Astrocyte of the spinal cord (primary cell): ENCODE data around the gene OSTM1.
"Not testable (repeated sequence)": the region's sequence is repeated elsewhere in the genome, so short reads cannot be mapped to it uniquely, and the experiment has no call there.

Source experiments
- DNase-seq: peaks from one replicate; pipeline ENCODE4 v3.0.0; 2011; ENCODE audit warnings: low read depth, low spot score
- H3K4me3 ChIP-seq: 2 replicates; pipeline ENCODE4 v1.5.1; 2011; ENCODE audit warnings: low read depth, mild to moderate bottlenecking, low read length, moderate library complexity
- CTCF ChIP-seq: IDR thresholded peaks from 2 replicates; pipeline ENCODE4 v1.5.1; 2012; ENCODE audit warnings: low read depth, mild to moderate bottlenecking, low read length, inconsistent platforms
- in situ Hi-C: cut with HindIII; loops from 2 replicates; pipeline ENCODE4 v1.10.0; 2017; ENCODE audit warnings: low sequenced_read_pairs

The OSTM1 gene

GRCh38 chr6:108001696-108002231 lies 72.8 kb downstream of the OSTM1 start:
- no peak for TF ChIP-seq CTCF
- no peak overlapping the region for H3K4me3 ChIP-seq
- DNase-seq: no peak
- in situ Hi-C loops: no loop called here

GRCh38 chr6:108000259-108000658 lies 74.3 kb downstream of the OSTM1 start:
- DNase-seq, H3K4me3 ChIP-seq, in situ Hi-C loops: not testable (repeated sequence)

GRCh38 chr6:107999341-107999740 lies 75.2 kb downstream of the OSTM1 start:
- no peak for TF ChIP-seq CTCF
- in situ Hi-C loops: no loop called here
- no peak overlapping the region for H3K4me3 ChIP-seq
- DNase-seq: no peak

DNA sequence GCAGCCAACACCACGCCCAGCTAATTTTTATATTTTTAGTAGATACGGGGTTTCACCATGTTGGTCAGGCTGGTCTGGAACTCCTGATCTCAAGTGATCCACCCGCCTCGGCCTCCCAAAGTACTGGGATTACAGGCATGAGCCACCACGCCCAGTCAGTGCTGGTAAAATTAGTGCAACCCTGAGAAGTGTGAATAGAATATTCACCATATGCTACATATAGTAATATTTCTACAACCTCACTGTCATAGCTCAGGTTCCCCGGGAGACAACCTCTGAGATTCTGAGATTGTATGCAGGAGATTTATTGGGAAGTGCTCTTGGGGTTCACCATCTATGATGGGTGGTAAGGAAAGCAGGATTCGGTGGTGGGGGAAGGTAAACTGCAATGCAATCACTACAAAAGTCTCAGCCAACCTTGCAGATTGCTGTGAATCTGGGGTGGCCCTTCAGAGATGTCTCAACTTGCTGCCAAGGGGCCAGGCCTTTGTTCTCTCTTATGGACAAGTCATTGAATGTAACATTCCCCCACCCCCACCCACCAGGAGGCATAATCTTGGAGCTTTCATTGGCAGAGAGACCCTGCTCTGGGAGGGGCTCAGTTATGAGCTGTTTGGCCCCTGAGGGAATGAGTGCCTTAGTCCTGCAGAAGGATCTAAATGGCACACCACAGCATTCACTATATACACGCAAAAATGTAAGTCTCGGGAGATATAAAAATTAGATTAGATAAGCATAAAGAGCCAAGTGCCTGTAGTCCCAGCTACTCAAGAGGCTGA lies 82.6 kb downstream of the OSTM1 start:
- no peak for DNase-seq
- in situ Hi-C loops: no loop called here
- TF ChIP-seq CTCF: no peak
- H3K4me3 ChIP-seq: no peak overlapping the region
